Forelimb muscle (tissue), 1 donor: Measurements from ENCODE around the gene ELL. TPM values are rescaled to one million over a fixed set of nuclear protein-coding genes. Genes with fewer than 3 reads are reported as not detected.
A peak's percentile ranks its signal among the peaks of the same experiment; 100 is the strongest.
"Not testable (repeated sequence)": the region's sequence is repeated elsewhere in the genome, so short reads cannot be mapped to it uniquely, and the experiment has no call there.

Source experiments
- DNase-seq: peaks from one replicate; pipeline ENCODE4 v3.0.0-alpha.2; 2013; ENCODE audit warnings: low read depth
- polyA plus RNA-seq: library from polyadenylated mRNA; unstranded; fragments of 120-200 nt; gene quantifications from one replicate; pipeline ENCODE4 v1.2.1, GENCODE V29; 2013; ENCODE audit not compliant: insufficient read length

Gene ELL
- 16.8 TPM for polyA plus RNA-seq

GRCh38 chr19:18521692-18522123, at the start of gene ELL:
Gene ELL, minus strand, starts transcription at chr19:18522070. Its CDS starts 15 bp downstream, at chr19:18522055.
- no peak for DNase-seq

- no peak for DNase-seq
These were observed 46.5 kb upstream of the ELL start for GRCh38 chr19:18568367-18568766.

GRCh38 chr19:18566953-18567352, 45.1 kb upstream of the ELL start:
- no peak for DNase-seq

- no peak for DNase-seq
These were observed 40.2 kb upstream of the ELL start for GRCh38 chr19:18562086-18562485.

- DNase-seq, result no peak
These were observed 37.8 kb upstream of the ELL start for GRCh38 chr19:18559685-18560084.

GRCh38 chr19:18558604-18559003, 36.7 kb upstream of the ELL start:
- DNase-seq, result no peak

- no peak for DNase-seq
These were observed 36.3 kb upstream of the ELL start for GRCh38 chr19:18558202-18558555.

GRCh38 chr19:18557411-18558201, 35.7 kb upstream of the ELL start, which contains the start of gene KXD1:
Gene KXD1, plus strand, starts transcription at chr19:18557870. Its CDS starts 4,187 bp downstream, at chr19:18562057.
- DNase-seq, result peak; percentile 98

- DNase-seq, result no peak
These were observed 29.8 kb upstream of the ELL start for GRCh38 chr19:18551631-18552030.

- DNase-seq, result no peak
These were observed 22.1 kb upstream of the ELL start for GRCh38 chr19:18543814-18544475.

- no peak for DNase-seq
These were observed 21.3 kb upstream of the ELL start, which contains the start of gene FKBP8 for GRCh38 chr19:18542941-18543813. Gene FKBP8, minus strand, starts transcription at chr19:18543573. Its CDS starts 1,603 bp downstream, at chr19:18541970.

- DNase-seq, result no peak
These were observed 20.4 kb upstream of the ELL start for GRCh38 chr19:18541992-18542940.

- DNase-seq, result no peak
These were observed 19.6 kb upstream of the ELL start for GRCh38 chr19:18541258-18541991.

GRCh38 chr19:18540200-18540599, 18.3 kb upstream of the ELL start:
- DNase-seq, result not testable (repeated sequence)

- DNase-seq, result no peak
These were observed 17.5 kb upstream of the ELL start for GRCh38 chr19:18539372-18539771.

- DNase-seq, result no peak
These were observed 16.2 kb upstream of the ELL start for GRCh38 chr19:18538115-18538514.

GRCh38 chr19:18537431-18537830, 15.6 kb upstream of the ELL start:
- no peak for DNase-seq

GRCh38 chr19:18536475-18536874, 14.6 kb upstream of the ELL start:
- no peak for DNase-seq

- no peak for DNase-seq
These were observed 11.2 kb upstream of the ELL start for GRCh38 chr19:18533058-18533457.
